ENCODE results near the gene KLRC3.
"Not testable (repeated sequence)": the region's sequence is repeated elsewhere in the genome, so short reads cannot be mapped to it uniquely, and the experiment has no call there.

KLRC3 gene

DNA sequence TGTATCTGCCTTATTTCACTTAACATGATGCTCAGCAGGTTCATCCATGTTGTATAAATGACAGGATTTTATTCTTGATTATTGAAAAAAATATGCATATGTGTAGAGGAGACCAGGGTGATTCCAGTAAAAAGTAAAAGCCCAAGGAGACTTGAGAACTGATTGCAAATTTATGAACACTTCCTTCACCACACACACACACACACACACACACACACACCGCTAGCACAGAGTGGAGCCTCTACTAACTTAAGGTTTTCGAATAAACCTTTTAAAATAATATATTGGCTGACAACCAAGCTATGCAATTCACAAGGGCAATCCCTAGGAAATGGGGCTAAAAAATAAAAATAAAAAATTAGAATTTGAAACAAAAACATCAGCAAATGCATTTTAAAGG, 22.2 kb downstream of the KLRC3 start:
- no peak for DNase-seq

DNA sequence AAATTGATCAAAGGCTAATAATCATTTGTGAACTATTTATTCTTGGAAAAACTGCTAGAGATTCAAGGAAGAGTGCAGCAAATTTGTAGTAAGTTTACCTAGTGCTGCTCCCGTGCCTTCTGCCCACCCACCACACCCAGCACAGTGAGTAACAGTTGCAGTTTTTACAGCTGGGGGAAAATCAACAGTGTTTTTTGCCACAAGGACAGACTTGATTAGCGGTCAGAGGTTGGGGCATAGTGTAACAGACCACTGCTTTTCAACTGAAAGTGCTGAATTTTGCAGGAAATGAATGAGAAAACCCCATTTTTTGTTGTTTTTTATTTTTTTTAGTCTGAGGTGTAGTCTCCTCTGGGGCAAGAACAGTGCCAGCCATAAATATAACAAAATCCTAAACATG, 23.1 kb downstream of the KLRC3 start:
- DNase-seq, result no peak

DNA sequence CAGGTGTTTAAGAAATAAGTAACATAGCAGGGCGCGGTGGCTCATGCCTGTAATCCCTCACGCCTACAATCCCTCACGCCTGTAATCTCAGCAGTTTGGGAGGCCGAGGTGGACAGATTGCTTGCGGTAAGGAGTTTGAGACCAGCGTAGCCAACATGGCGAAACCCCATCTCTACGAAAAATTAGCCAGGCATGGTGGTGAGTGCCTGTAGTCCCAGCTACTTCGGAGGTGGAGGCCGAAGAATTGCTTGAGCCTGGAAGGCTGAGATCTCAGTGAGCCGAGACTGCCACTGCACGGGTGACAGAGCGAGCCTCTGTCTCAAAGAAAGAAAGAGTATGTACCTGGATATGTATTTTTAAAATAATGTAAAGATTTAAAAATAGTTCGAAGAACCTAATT, 24.2 kb downstream of the KLRC3 start:
- not testable (repeated sequence) for DNase-seq

DNA sequence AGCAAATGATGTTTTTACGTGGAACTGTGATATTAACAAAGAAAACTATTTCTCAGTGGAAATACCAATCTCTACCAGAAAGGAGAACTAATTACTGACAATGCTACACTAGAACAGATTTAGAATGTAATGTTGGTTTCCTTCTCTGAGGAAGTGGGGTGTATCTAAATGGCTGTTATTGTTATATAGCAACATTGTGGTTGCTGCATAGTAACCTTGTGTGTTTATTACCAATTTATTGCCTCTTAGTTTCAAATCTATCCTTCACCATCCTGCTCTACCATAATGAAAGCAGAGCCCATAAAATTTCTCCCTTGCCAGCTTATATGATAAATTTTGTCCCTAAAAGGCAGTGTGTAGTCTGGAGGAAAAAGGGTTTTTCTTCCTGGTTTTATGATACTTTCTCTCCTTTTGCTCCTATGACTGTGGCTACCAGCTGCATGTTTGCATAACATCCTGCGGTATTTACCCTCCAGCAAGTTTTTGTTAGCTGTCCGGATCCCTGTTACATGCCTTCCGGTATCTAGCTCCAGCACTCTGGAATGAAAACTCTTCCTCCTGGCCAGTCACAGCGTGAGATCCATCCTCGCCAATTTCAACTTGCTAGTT, 24.9 kb downstream of the KLRC3 start:
- DNase-seq, result peak; percentile 92

DNA sequence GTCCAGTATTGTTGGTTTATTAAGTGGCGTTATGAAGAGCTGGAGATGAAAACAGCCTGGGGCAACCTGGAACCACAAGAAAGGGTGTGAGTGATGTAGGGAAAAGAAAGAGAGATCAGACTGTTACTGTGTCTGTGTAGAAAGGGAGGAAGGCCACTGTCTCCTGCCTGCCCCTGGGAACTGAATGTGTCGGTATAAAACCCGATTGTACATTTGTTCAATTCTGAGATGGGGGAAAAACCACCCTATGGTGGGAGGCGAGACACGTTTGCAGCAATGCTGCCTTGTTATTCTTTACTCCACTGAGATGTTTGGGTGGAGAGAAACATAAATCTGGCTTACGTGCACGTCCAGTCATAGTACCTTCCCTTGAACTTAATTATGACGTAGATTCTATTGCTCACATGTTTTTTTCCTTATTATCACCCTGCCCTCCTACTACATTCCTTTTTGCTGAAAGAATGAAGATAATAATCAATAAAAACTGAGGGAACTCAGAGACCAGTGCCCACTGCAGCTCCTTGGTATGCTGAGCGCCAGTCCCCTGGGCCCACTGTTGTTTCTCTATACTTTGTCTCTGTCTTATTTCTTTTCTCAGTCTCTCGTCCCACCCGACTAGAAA, 25.8 kb downstream of the KLRC3 start:
- DNase-seq, result not testable (repeated sequence)

DNA sequence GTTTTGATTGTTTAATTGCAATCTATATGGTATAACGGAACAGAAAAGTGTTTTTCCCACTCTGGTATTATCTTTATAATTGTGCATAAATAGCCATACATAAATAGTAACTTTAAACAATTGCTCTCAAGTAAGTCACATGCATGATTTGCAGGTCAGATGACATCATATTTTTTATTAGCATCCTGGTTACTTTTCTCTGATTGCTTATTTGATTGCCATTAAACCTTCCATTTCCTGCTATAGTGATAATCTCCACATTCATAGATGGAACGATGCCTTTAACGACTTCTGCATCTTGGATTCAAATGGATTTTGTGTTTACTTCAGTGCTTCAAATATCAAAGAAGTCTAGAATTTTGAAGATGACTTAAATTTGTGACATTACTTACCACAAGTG, 27.1 kb downstream of the KLRC3 start:
- DNase-seq, result no peak

DNA sequence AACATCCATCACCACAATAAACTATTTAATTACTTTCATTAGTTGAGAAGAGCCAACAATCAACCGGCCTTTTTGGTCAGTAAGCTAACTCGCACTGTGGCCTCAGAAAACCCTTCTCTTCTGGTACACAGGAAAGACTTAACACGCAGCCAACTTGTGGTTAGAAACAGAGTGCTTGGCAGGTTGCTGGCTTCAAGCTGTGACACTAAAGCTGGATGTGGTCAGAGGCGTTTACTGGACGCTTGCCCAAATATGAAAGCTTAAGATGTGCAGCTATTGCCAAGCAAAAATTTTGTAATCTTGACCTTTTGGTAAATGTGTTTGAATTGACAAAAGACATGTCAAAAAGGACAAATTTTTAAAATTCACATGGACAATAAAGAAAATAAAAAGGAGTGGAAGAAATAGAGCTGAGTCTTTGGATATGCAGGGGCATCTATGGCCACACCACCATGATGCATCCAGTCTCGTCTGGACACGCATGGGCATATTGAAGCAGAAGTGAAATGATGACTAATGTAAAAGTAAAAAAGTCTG, 27.9 kb downstream of the KLRC3 start:
- peak; percentile 90 for DNase-seq

DNA sequence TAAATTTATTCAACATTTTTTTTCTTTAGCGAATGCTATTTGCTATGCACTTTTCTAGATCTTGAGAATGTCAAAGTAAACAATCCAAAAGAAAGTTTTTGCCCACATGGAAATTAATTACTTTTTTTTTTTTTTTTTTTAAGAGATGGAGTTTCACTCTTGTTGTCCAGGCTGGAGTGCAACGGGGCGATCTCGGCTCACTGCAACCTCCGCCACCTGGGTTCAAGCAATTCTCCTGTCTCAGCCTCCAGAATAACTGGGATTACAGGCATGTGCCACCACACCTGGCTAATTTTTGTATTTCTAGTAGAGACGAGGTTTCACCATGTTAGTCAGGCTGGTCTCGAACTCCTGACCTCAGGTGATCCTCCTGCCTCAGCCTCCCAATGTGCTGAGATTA, 29.4 kb downstream of the KLRC3 start:
- DNase-seq, result not testable (repeated sequence)

DNA sequence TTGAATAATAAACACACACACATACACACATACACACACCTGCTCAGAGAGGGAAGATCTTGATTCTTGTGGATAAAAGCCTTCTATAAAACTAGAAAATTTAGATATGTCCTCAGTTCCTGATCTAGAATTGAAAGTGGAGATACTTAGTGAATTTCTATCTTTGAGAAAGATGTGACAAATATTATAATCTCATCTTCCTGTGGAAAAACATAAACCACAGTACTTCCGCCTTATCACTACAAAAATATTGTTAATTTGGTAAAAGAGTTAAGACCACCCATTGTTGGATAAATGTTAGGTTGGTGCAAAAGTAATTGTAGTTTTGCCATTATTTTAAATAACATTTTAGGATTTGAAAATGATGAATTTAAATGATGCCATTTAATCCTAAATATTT, 30.5 kb downstream of the KLRC3 start, which contains the start of gene KLRK1:
KLRK1 (minus strand) TSS at position 138 of the 400 bp plus-strand sequence. CDS start 1,231 bp downstream, outside the sequence.
- DNase-seq, result no peak

DNA sequence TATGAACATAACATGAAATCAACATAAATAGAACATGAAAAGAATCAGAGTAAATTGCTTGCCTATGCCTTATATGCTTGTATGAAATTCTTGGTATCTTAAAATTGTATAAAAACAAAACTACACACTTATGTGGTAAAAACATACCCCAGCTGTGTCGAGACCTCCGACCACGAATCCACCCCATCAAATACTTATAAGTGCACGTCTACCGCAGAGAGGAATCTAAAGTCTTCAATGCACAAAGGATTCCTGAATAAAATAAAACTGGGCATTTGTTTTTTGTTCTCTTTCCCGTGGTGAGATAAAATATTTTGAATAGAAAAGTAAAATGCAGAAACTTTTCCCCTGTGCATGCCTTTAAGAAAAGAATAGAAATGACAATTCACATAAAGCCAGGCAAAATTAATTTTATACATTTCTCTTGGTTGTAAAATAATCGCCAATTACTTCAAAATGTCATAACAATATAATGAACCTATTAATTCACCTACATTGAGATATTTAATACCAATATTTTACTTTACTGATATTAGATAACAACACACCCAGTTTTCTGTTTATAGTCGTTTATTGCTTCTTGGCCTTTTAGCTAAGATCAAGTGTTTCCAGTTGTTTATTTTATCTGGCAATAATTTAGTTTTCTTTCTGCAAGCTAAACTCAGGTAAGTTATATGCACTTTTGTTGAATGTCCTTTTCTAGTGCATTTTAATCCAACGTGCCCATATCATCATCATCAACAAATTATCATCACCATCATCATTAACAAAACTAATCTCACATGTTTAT, 31.6 kb downstream of the KLRC3 start:
- no peak for DNase-seq

DNA sequence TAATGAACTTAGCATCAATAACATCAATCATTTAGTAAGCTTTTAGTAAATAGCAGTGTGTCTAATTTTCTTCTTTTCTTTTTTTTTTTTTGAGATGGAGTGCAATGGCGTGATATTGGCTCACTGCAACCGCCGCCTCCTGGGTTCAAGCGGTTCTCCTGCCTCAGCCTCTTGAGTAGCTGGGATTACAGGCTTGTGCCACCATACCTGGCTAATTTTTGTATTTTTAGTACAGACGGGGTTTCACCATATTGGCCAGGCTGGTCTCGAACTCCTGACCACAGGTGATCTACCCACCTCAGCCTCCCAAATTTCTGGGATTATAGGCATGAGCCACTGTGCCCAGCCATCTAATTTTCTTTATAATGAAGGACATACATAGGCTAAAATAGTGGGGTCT, 32.9 kb downstream of the KLRC3 start:
- DNase-seq, result not testable (repeated sequence)

DNA sequence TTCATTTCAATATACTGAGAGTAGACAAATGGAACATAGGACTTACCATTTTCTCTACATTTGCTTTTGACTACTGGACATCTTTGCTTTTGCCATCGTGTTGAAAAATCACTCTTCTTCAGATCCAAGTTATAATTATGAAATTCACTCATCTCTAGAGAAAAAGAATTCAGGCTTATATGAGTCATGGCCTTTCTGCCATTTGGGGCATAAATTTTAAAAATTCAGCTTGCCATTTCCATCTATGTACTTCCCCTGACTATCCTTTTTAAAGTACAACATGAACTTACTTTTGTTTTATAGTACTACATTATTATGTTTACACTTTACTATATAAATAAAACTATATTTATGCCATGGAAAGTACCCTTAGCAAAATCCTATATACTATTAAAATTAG, 33.5 kb downstream of the KLRC3 start:
- no peak for DNase-seq

DNA sequence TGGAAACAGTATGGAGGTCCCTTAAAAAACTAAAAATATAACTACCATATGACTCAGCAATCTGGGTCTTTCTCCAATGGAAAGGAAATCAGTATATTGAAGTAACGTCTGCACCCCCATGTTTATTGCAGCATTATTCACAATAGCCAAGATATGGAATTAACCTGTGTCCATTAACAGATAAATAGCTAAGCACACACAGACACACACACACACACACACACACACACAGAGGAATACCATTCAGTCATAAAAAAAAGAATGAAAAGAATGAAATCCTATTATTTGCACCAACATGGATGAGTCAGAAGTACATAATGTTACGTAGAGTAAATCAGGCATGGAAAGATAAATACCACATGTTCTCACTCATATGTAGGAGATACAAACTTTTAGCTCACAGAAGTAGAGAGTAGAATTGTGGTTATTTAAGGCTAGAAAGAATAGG, 35.2 kb downstream of the KLRC3 start:
- peak; percentile 80 for DNase-seq

DNA sequence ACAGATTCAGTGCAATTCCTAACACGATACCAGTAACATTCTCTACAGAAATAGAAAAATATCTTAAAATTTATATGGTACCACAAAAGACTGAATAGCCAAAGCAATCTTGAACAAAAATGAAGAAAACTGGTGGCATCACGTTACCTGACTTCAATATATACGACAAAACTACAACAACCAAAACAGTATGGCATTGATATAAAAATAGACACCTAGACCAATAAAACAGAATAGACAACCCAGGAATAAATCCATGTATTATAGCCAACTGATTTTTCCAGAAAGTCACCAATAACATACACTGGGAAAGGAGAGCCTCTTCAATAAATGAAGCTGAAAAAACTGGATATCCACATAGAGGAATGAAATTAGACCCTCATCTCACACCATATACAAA, 36.2 kb downstream of the KLRC3 start:
- no peak for DNase-seq

DNA sequence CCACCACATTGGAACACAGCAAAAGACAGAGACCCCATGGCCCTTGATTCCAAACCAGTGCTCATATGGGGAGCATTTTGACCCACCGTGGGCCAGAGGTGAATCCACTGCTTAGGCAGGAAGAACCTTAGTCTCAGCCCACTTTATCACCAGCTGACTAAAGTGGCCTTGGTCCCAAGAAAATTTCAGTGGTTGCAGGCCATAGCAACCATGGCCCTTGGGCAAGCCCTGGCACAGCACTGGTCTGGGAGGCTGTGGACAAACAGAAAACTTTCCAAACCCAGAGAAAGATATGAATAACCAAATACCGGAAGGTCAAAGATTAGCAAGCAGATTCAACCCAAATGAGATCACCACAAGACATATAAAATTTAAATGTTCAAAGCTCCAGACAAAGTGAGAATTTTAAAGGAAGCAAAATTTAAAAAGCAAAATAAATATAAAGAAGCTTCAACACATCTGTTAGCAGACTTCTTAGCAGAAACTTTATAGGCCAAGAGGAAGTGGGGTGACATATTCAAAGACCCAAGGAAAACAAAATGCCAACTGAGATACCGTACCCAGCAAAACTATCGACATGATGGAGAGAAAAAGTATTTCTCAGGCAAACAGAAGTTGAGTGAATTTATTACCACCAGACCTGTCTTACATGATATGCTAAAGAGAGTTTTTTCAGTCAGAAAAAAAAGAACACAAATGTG, 38.3 kb downstream of the KLRC3 start:
- DNase-seq, result no peak

DNA sequence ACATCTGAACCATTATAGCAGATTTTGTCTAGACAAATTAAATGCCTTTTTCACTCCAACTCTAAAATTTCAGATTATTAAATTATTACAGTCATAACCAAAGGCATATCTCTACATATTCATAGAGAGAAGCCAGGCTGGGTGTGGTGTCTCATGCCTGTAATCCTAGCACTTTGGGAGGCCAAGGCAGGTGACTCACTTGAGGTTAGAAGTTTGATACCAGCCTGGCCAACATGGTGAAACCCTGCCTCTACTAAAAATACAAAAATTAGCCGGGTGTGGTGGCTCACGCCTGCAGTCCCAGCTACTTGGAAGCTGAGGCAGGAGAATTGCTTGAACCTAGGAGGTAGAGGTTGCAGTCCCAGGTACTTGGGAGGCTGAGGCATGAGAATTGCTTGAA, 41.7 kb downstream of the KLRC3 start:
- not testable (repeated sequence) for DNase-seq

DNA sequence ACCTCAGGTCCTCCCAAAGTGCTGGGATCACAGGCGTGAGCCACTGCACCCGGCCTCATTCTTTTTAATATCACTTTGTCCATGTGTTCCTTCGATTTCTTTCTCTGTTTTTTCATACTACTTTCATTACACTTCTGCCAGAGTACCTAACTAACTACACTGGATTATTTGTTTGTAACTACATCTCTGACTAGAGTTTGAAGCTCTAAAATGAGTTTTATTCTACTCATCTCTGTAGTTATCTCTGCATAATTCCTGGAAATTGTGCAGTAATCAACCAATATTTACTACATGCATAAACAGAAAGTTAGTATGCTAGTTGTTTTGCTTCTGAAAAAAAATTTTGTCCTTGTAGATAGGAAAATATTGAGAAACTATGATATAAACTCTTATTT, 45.8 kb downstream of the KLRC3 start:
- no peak for DNase-seq

DNA sequence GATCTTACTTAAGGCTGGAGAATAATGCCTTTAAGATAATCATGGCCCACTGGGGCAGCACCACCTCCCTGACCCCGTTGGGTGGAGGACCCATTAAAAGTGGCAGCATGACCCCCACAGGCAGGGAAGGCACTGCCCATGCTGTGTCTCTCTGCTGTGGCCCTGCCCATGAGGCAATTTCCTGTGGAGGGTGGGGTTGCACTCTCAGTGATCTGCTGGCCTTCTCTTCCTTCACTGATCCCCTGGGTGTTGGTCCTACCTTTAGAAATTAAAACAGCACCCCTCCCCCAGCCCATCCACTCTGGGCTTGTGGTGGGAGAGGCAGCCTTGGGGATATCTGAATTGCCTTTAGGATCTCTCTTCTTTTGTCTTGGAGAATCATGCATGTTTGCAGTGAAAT, 47.8 kb downstream of the KLRC3 start:
- no peak for DNase-seq

DNA sequence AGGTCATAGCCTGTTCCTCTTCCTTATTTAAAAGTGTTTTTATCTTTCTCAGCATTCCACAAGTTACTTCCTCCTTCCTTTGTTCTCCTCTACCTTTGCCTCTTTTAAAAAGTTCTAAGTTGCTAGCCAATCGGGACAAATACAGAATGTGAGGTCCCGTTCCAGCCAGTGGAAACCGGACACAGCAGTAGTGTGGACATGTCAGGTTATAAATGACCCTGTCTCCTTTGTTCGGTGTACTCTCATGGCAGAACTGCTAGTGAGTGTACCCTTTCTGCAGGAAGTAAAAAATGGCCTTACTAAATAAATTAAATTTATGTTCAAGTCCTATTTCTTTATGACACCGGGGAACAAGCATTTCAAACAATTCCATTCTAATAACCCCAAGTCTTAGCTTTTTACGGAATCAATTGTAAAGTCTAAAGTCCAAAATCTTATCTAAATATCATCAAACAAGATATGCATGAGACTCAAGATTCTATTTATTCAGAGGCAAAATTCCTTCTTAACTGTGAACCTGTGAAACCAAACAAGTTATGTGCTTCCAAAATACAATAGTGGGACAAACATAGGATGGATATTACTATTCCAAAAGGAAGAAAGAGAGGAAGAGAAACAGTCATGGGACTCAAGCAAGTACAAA, 48.4 kb downstream of the KLRC3 start:
- DNase-seq, result not testable (repeated sequence)

DNA sequence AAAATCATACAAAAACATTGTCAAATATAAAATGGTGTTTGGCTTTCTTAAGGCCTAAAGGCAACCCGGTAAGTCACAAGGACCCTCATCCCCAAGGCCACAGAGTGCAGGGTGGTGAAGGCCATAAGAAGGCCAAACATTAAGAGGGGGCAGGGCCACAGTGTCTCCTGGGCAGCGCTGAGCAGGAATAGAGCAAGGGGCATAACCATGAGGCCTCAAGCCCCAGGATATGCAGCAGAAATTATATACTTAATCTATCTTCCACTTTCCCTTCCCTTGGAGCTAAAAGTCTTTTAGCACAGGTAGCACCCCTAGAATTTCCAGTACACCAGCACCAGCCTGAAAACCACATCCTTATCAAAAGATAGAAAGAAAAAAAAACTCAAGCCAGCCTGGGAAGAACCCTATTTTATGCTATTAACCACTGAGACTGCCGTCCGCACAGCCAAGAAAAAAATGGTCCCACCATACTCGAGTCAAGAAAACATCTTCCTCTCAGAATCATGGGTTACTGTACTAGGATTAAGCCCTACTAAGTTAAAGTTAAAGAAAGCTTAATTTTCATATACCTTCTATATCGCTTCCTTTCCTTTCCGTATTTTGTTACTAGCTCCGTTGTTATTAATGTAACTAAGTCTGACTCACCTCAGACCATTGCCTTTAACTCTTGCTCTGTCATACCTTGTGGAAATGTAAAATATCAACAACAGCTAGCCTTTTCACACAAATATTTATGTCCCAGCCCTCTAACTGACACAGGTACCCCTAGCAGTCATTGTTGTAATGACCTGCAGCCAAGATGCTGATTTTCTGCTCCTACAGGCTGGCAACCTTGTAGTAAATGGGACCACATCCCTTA, 50.6 kb downstream of the KLRC3 start:
- no peak for DNase-seq

Data from EL (cell line).